ENCODE data around the gene ACVR1B.

ACVR1B gene

GRCh38 chr12:51951199-51951842 lies at the start of gene ACVR1B:
Gene ACVR1B (plus strand): TSS chr12:51951699. CDS start chr12:51951744, 45 bp downstream.
- Histone ChIP-seq H3K27me3 (replicated peaks; ENCODE audit: insufficient read depth, low read length) (peaks cover 43% of the 10 kb centered on the region), H3K9me2 (replicated peaks; ENCODE audit: insufficient read depth, low read length) (no peaks in the 10 kb centered on the region), H3F3A (ENCODE audit: insufficient read depth, low read length) (peaks cover 11% of the 10 kb centered on the region; the same call in 1 of the 2 replicates), H3K36me3 (replicated peaks; ENCODE audit: insufficient read depth, low read length) (no peaks in the 10 kb centered on the region), H3K9me3 (replicated peaks; ENCODE audit: insufficient read depth, low read length) (no peaks in the 10 kb centered on the region), H3K79me2 (ENCODE audit: low read length) (no peaks in the 10 kb centered on the region), H3K27ac (ENCODE audit: low read length) (no peak within 1 kb of the TSS), H4K20me1 (ENCODE audit: insufficient read depth, low read length) (no peaks in the 10 kb centered on the region), H3K4me3 (ENCODE audit: low read length) (peak within 1 kb of the TSS; percentile 64), H3K9ac (ENCODE audit: low read length) (peak within 1 kb of the TSS; percentile 65), H3K4me2 (ENCODE audit: low read depth, low read length) (peak within 1 kb of the TSS; percentile 88), H2AFZ (ENCODE audit: low read length) (peak within 1 kb of the TSS; percentile 80), H3K4me1 (ENCODE audit: low read length) (peaks cover 11% of the 10 kb centered on the region)
- peak; percentile 87 for DNase-seq
- TF ChIP-seq CTCF (IDR thresholded peaks at IDR 0.05; ENCODE audit: low read length) (no peak), EZH2 (optimal IDR thresholded peaks at IDR 0.05; ENCODE audit: low read depth, low read length) (no peak), EZH2phosphoT487 (IDR thresholded peaks at IDR 0.05; ENCODE audit: low read length) (no peak)

GRCh38 chr12:51901881-51902280 lies 49.6 kb upstream of the ACVR1B start:
- TF ChIP-seq EZH2phosphoT487 (IDR thresholded peaks at IDR 0.05; ENCODE audit: low read length) (no peak), EZH2 (optimal IDR thresholded peaks at IDR 0.05; ENCODE audit: low read depth, low read length) (no peak), CTCF (IDR thresholded peaks at IDR 0.05; ENCODE audit: low read length) (no peak)
- H2AFZ ChIP-seq (ENCODE audit: low read length): no peak overlapping the region
- DNase-seq: no peak

GRCh38 chr12:51904951-51905470 lies 46.5 kb upstream of the ACVR1B start:
- Histone ChIP-seq H3K36me3 (replicated peaks; ENCODE audit: insufficient read depth, low read length) (no peaks in the 10 kb centered on the region), H2AFZ (ENCODE audit: low read length) (no peak overlapping the region), H3K27me3 (replicated peaks; ENCODE audit: insufficient read depth, low read length) (peaks cover 14% of the 10 kb centered on the region), H3K4me3 (ENCODE audit: low read length) (no peak overlapping the region), H3K9me3 (replicated peaks; ENCODE audit: insufficient read depth, low read length) (no peaks in the 10 kb centered on the region), H3F3A (ENCODE audit: insufficient read depth, low read length) (no peaks in the 10 kb centered on the region), H4K20me1 (ENCODE audit: insufficient read depth, low read length) (no peaks in the 10 kb centered on the region), H3K4me2 (ENCODE audit: low read depth, low read length) (no peak overlapping the region), H3K4me1 (ENCODE audit: low read length) (no peaks in the 10 kb centered on the region), H3K27ac (ENCODE audit: low read length) (no peak overlapping the region), H3K9ac (ENCODE audit: low read length) (no peak overlapping the region), H3K9me2 (replicated peaks; ENCODE audit: insufficient read depth, low read length) (no peaks in the 10 kb centered on the region), H3K79me2 (ENCODE audit: low read length) (no peaks in the 10 kb centered on the region)
- DNase-seq: no peak
- TF ChIP-seq EZH2 (optimal IDR thresholded peaks at IDR 0.05; ENCODE audit: low read depth, low read length) (no peak), EZH2phosphoT487 (IDR thresholded peaks at IDR 0.05; ENCODE audit: low read length) (no peak), CTCF (IDR thresholded peaks at IDR 0.05; ENCODE audit: low read length) (no peak)

More at GRCh38 chr12:51901881-51902280, 49.6 kb upstream of the ACVR1B start:
- Histone ChIP-seq H3K9ac (ENCODE audit: low read length) (no peak overlapping the region), H3K27ac (ENCODE audit: low read length) (no peak overlapping the region), H3K27me3 (replicated peaks; ENCODE audit: insufficient read depth, low read length) (peaks cover 11% of the 10 kb centered on the region), H3K4me3 (ENCODE audit: low read length) (no peak overlapping the region), H3K9me2 (replicated peaks; ENCODE audit: insufficient read depth, low read length) (no peaks in the 10 kb centered on the region), H3K36me3 (replicated peaks; ENCODE audit: insufficient read depth, low read length) (no peaks in the 10 kb centered on the region), H3K4me1 (ENCODE audit: low read length) (no peaks in the 10 kb centered on the region), H3K4me2 (ENCODE audit: low read depth, low read length) (no peak overlapping the region), H3F3A (ENCODE audit: insufficient read depth, low read length) (no peaks in the 10 kb centered on the region), H4K20me1 (ENCODE audit: insufficient read depth, low read length) (no peaks in the 10 kb centered on the region), H3K9me3 (replicated peaks; ENCODE audit: insufficient read depth, low read length) (no peaks in the 10 kb centered on the region), H3K79me2 (ENCODE audit: low read length) (no peaks in the 10 kb centered on the region)

Data from MM.1S (cell line).